ENCODE results near the gene CNTN4.
"Not testable (repeated sequence)": the region's sequence is repeated elsewhere in the genome, so short reads cannot be mapped to it uniquely, and the experiment has no call there.

CNTN4 gene

GRCh38 chr3:2898591-2899353 lies 800.1 kb downstream of the CNTN4 start:
- no peak for DNase-seq (ENCODE audit: low read depth, low spot score)

- DNase-seq (ENCODE audit: low read depth, low spot score) = no peak
These were observed 805.4 kb downstream of the CNTN4 start for GRCh38 chr3:2904054-2904453.

- DNase-seq (ENCODE audit: low read depth, low spot score) = no peak
These were observed 810.2 kb downstream of the CNTN4 start for GRCh38 chr3:2908693-2909351.

- peak; percentile 10 for DNase-seq (ENCODE audit: low read depth, low spot score)
These were observed 812.3 kb downstream of the CNTN4 start for GRCh38 chr3:2910997-2911396.

GRCh38 chr3:2915826-2916225 lies 817.2 kb downstream of the CNTN4 start:
- DNase-seq (ENCODE audit: low read depth, low spot score) = no peak

GRCh38 chr3:2916640-2917039 lies 818.0 kb downstream of the CNTN4 start:
- DNase-seq (ENCODE audit: low read depth, low spot score) = not testable (repeated sequence)

GRCh38 chr3:2920103-2920502 lies 821.4 kb downstream of the CNTN4 start:
- DNase-seq (ENCODE audit: low read depth, low spot score) = no peak

- no peak for DNase-seq (ENCODE audit: low read depth, low spot score)
These were observed 822.8 kb downstream of the CNTN4 start for GRCh38 chr3:2921452-2921851.

- DNase-seq (ENCODE audit: low read depth, low spot score) = no peak
These were observed 823.2 kb downstream of the CNTN4 start for GRCh38 chr3:2921903-2922302.

GRCh38 chr3:2923390-2923789 lies 824.7 kb downstream of the CNTN4 start:
- no peak for DNase-seq (ENCODE audit: low read depth, low spot score)

- no peak for DNase-seq (ENCODE audit: low read depth, low spot score)
These were observed 828.6 kb downstream of the CNTN4 start for GRCh38 chr3:2927259-2927658.

- DNase-seq (ENCODE audit: low read depth, low spot score) = no peak
These were observed 830.9 kb downstream of the CNTN4 start for GRCh38 chr3:2929574-2929973.

GRCh38 chr3:2931265-2931664 lies 832.6 kb downstream of the CNTN4 start:
- DNase-seq (ENCODE audit: low read depth, low spot score) = no peak

GRCh38 chr3:2934541-2934940 lies 835.9 kb downstream of the CNTN4 start:
- DNase-seq (ENCODE audit: low read depth, low spot score) = peak; percentile 27

- DNase-seq (ENCODE audit: low read depth, low spot score) = no peak
These were observed 838.4 kb downstream of the CNTN4 start for GRCh38 chr3:2937055-2937454.

- no peak for DNase-seq (ENCODE audit: low read depth, low spot score)
These were observed 838.9 kb downstream of the CNTN4 start for GRCh38 chr3:2937592-2937991.

- DNase-seq (ENCODE audit: low read depth, low spot score) = no peak
These were observed 840.0 kb downstream of the CNTN4 start for GRCh38 chr3:2938711-2939110.

- no peak for DNase-seq (ENCODE audit: low read depth, low spot score)
These were observed 841.4 kb downstream of the CNTN4 start for GRCh38 chr3:2940062-2940461.

- no peak for DNase-seq (ENCODE audit: low read depth, low spot score)
These were observed 846.0 kb downstream of the CNTN4 start for GRCh38 chr3:2944628-2945027.

GRCh38 chr3:2945121-2945520 lies 846.5 kb downstream of the CNTN4 start:
- no peak for DNase-seq (ENCODE audit: low read depth, low spot score)

- no peak for DNase-seq (ENCODE audit: low read depth, low spot score)
These were observed 848.9 kb downstream of the CNTN4 start for GRCh38 chr3:2947536-2947935.

GRCh38 chr3:2948882-2949281 lies 850.2 kb downstream of the CNTN4 start:
- no peak for DNase-seq (ENCODE audit: low read depth, low spot score)

- no peak for DNase-seq (ENCODE audit: low read depth, low spot score)
These were observed 851.5 kb downstream of the CNTN4 start for GRCh38 chr3:2950159-2950558.
